ENCODE data around the gene DIPK1A.

The DIPK1A gene

DNA sequence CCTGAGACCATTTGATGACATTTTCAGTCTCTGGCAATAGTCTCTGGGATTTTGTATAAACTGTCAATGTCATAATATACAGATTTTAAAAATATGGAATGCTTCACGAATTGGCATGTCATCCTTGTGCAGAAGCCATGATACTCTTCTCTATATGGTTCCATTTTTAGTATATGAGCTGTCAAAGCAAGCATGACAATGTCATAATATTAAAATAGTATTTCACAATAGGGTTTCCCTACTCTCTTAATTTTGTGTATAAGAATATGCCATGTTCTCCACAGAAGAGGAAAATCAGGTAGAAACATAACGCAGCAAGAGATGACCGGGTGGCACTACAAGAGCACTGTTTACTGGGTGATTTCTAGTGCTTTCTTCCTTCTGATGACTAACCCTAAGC, 8.3 kb upstream of the DIPK1A start:
- TF ChIP-seq MYC (IDR thresholded peaks at IDR 0.05; ENCODE audit: low read depth, low read length) (no peak), POLR2A (IDR thresholded peaks at IDR 0.05; ENCODE audit: extremely low read depth, insufficient read length) (no peak)
- TF ChIP-seq, protein P1, sequence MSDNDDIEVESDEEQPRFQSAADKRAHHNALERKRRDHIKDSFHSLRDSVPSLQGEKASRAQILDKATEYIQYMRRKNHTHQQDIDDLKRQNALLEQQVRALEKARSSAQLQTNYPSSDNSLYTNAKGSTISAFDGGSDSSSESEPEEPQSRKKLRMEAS (IDR thresholded peaks at IDR 0.05; ENCODE audit: low read depth, low read length): no peak
- no peak for DNase-seq (ENCODE audit: low read depth)
- H3K4me3 ChIP-seq (ENCODE audit: low read depth, low read length): no peak overlapping the region

DNA sequence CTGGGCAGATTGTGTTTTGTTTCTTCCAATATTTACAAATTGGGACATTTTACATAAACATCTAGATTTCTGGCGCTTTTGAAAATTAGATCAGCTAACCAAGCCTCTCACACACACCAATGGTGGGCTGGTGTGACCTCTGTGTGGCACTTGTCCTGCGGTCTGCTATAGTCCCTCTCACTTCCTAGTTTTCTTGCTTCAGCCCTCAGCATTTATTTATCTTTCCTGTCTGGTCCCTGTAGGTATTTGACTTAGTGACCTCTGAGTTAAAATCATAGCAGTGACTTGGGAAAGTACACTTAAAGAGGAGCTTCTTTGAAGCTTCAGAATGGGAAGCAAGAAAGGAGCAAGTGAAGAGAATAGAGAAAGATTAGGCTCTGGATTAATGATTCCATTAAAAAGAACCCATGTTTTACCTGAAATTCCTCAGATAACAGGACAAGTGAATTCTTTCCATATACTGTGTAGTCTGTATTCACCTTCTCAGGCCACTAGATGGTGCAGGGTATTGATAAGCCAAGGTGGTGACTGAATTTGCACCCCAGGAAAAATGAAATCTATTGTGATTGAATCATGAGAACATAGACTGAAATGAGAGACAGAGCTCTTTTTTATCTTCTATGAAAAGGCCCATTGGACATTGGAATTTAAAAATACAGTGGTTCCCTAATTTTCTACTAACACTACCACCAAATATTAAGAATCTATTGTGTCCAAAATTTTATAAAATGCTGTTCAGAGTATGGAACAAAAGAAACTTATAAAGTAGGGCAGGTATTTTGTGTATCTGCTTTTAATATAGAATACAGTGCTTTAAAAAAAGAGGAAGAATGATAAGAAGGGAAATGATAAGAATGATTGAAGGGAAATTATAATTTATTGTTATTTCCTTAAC, 7.1 kb upstream of the DIPK1A start:
- no peak for TF ChIP-seq MYC (IDR thresholded peaks at IDR 0.05; ENCODE audit: low read depth, low read length)
- TF ChIP-seq, protein P2, sequence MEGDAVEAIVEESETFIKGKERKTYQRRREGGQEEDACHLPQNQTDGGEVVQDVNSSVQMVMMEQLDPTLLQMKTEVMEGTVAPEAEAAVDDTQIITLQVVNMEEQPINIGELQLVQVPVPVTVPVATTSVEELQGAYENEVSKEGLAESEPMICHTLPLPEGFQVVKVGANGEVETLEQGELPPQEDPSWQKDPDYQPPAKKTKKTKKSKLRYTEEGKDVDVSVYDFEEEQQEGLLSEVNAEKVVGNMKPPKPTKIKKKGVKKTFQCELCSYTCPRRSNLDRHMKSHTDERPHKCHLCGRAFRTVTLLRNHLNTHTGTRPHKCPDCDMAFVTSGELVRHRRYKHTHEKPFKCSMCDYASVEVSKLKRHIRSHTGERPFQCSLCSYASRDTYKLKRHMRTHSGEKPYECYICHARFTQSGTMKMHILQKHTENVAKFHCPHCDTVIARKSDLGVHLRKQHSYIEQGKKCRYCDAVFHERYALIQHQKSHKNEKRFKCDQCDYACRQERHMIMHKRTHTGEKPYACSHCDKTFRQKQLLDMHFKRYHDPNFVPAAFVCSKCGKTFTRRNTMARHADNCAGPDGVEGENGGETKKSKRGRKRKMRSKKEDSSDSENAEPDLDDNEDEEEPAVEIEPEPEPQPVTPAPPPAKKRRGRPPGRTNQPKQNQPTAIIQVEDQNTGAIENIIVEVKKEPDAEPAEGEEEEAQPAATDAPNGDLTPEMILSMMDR (IDR thresholded peaks at IDR 0.05; ENCODE audit: low read depth, low read length): peak; percentile 40
- DNase-seq (ENCODE audit: low read depth): peak; percentile 32
- H3K4me3 ChIP-seq (ENCODE audit: low read depth, low read length): no peak overlapping the region

DNA sequence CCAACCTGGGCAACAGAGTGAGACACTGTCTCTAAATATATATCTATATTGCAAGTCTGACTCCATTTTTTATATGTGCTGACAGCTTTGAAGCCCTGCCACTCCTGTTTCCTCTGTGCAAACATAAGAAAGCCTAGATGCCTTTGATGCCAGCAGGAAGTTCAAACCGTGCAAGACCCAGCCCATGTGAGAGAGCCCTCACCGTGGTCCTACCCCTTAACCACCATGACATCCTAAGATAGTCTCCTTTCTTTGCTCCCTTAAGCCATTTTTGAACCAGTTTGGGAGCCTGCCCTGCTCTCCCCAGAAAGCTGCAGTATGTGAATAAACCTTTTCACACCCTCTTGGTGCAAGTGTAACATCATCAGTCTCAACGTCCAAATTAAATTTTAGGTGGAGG, 3.7 kb upstream of the DIPK1A start:
- no peak for TF ChIP-seq POLR2A (IDR thresholded peaks at IDR 0.05; ENCODE audit: extremely low read depth, insufficient read length)
- no peak for TF ChIP-seq MYC (IDR thresholded peaks at IDR 0.05; ENCODE audit: low read depth, low read length)
- TF ChIP-seq, protein P1 (IDR thresholded peaks at IDR 0.05; ENCODE audit: low read depth, low read length): no peak
- TF ChIP-seq, protein P2 (IDR thresholded peaks at IDR 0.05; ENCODE audit: low read depth, low read length): no peak
- DNase-seq (ENCODE audit: low read depth): no peak
- H3K4me3 ChIP-seq (ENCODE audit: low read depth, low read length): no peak overlapping the region

DNA sequence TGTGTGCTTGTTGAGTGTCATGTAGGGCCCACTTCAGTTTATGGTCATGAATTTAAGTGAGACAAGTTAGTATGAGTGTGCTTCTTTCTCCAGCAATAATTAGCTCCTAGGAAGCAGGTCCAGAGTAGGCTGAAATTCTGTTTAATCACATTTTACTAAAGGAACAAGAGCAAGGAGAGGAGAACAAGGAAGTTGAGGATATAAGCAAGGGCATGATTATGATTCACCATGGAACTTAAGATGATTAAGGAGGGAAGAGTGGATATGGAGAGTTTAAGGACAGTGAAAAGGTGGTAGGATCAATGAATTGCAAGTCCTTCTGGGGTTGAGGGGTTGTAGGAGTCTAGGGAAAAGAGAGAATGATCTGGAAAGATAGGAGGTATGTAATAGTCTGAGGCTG, 3.1 kb upstream of the DIPK1A start:
- TF ChIP-seq, protein P2 (IDR thresholded peaks at IDR 0.05; ENCODE audit: low read depth, low read length): no peak
- no peak for TF ChIP-seq MYC (IDR thresholded peaks at IDR 0.05; ENCODE audit: low read depth, low read length)
- TF ChIP-seq, protein P1 (IDR thresholded peaks at IDR 0.05; ENCODE audit: low read depth, low read length): no peak
- TF ChIP-seq POLR2A (IDR thresholded peaks at IDR 0.05; ENCODE audit: extremely low read depth, insufficient read length): no peak
- no peak overlapping the region for H3K4me3 ChIP-seq (ENCODE audit: low read depth, low read length)
- no peak for DNase-seq (ENCODE audit: low read depth)

DNA sequence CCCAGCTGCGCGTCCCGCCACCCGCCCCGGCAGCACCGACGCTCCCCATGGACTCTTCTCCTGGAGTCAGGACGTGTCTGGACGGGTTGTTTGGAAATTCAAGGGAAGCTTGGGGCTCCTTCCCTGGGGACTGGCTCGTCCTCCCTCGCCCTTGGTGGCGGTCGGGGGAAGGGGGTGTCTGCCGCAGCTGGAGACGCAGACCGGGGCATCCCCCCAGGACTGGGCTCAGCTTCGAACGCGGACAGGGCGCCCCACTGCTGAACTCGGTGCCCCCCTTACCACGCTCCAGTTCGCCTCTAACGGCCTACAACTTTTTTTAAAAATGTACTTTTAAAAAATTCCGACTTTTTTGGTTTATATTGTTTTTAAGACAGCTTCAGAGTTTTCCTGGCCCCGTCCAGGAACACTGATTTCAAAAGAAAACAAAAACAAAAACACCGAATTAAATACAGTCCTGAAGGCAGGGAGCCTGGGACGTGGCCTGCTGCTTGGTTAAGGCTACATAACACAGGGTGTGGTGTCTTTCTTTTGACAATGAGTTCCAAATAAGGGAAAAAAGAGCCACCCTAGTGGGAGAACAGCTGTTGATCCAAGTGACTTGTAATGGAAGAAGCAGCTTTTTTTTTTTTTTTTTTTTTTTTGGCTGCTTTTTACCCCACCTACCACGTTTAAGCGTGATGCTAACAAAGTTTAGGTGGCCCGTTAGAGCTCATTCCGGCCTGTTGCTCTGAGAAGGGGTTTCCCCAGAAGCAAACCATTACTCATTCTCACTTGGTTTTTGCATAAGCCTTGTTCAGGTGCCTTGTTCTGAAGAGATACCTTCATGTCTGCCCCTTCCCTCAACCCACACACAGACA, 862 bp upstream of the DIPK1A start:
- DNase-seq (ENCODE audit: low read depth): peak; percentile 42
- H3K4me3 ChIP-seq (ENCODE audit: low read depth, low read length): peak overlapping the region; percentile 61
- no peak for TF ChIP-seq POLR2A (IDR thresholded peaks at IDR 0.05; ENCODE audit: extremely low read depth, insufficient read length)
- TF ChIP-seq, protein P1 (IDR thresholded peaks at IDR 0.05; ENCODE audit: low read depth, low read length): no peak
- TF ChIP-seq, protein P2 (IDR thresholded peaks at IDR 0.05; ENCODE audit: low read depth, low read length): no peak
- no peak for TF ChIP-seq MYC (IDR thresholded peaks at IDR 0.05; ENCODE audit: low read depth, low read length)

Data from NB4 (cell line).